Skin of body (tissue), 2 donors: ENCODE results near the gene CLRN3. TPM values are rescaled to one million over a fixed set of nuclear protein-coding genes. Genes with fewer than 3 reads are reported as not detected.

Source experiments
- DNase-seq: peaks from one replicate; lab custom pipeline; 2025; lab: John Stamatoyannopoulos, UW
- total RNA-seq: library from RNA; depleted of rRNA; stranded (reverse); fragments of >200 nt; gene quantifications from one replicate; pipeline ENCODE4 v1.2.3, GENCODE V29; 2014

CLRN3 gene
- total RNA-seq, 1 donor from 2014 or later: 0.39 TPM

GRCh38 chr10:127919418-127920271, 26.9 kb upstream of the CLRN3 start:
- peak; percentile 41 for DNase-seq

DNA sequence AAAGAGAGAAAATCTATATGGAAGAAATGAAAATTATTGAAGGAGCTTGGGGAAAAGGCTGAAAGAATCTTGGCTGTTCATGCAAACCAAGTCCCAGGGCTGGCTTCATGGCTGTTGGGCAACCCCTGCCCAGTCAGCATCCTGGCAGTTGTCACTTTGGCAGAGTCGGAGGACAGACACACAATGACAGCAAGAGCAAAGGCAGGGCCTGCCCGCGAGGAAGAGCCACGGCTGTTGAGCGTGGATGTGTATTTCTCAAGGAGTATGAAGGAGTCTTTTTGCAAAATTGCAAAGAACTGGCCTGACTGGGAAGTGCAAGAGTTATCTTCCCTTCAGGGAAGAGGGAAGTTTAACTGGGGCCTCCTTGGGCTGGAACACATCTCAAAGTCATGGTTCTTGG, 25.8 kb upstream of the CLRN3 start:
- DNase-seq: no peak

DNA sequence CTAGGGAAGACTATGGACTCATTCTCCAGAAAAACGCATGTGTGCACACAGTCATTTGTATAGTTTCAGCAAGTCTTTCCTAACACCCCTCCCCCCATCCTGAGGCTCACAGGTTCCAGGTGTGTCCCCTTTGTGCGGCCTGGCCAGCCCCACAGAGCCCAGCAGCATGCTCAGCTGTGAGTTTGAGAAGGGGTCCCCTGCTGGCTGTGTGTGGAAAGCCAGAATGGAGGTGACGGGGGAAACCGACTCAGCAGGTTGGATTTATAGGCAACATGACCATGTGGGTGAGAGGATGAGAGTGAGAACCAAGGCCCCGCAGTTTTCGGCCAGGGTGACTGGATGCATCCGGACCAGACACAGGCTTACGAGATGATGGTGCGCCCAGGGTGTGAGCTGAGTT, 24.1 kb upstream of the CLRN3 start:
- DNase-seq: no peak

DNA sequence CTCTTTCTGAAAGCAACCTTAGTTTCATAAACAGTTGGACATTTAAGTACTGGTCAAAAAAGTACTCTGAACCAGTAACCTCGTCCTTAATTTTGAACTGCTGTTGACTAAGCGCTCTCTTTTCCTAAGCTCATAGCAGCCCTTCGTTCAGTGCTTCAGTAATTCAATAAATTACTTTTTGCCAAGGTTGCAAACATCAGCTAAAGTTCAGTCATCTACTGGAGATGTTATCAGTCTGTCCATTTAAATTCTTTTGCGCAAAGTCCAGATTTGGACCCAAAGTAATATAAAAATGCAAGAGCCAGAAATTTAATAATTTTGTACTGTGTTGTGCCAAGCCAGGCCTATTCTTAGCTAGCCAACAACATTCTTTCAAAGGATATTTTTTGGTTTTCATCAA, 22.6 kb upstream of the CLRN3 start:
- DNase-seq: no peak

DNA sequence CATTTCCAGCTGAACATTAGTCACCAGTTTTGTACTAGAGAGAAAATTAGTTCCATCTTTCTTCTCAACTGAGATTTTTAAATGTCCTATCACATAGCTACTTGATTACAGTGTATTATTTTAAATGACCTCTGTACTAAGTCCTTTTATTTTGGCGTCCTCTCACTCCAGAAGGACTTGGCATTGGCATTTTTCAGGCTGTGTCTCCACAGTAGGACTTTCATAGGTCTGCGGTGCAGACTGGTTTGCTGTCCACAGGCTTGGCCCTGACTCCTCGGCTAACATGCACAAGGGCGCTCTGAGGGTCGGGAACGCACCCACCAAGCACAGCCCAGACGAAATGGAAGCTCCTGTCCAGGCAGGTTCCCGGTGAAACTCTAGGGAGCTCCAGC, 20.6 kb upstream of the CLRN3 start:
- DNase-seq: no peak

- DNase-seq: no peak
Measured at GRCh38 chr10:127912607-127913367, 20.0 kb upstream of the CLRN3 start.

DNA sequence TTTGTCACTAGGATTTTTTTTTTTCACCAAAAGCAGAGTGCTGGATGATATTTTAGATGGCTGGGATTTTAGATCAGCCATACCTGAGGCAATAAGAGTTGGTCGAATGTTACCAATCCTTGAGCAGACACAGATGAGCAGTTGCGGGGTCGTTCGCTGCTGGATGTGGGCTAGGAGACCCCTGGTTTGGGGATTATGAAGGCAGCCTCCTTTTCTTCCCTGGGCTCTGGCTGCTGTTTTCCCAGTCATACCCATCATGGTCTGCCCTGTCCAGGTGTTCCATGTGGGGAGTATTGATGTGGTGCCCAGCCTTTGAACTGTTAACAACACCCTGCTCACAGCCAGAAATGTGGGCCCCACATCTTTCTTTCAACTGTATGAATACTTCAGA, 19.1 kb upstream of the CLRN3 start:
- no peak for DNase-seq

DNA sequence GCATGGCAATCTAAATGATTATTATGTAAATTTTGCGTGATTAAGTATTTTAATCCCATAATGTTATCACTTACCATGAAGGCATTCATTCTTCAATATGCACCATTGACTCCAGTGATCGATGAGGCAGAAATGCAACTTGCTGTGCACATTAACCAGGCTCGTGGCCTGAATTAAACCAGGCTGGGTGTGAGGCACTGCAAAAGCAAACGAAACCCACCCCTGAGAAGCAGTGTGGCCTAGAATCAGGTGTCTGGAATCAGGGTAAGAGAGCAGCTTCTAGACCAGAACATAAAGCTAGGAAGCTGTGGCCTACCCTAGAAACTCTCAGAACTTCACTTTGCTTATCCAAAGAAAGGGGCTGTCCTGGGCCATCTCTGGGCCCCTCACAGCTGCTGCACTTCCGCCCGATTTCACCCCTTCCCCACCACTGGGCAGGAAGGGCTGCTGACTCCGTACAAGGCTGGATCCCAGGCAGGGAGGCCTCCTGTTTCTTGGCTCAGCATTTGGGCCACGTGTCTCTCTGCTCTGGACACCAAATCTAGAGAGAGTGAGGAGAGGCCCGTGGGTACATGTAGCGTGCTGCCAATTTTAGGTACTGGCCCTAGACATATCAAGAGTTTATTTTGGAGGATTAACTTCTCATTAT, 18.6 kb upstream of the CLRN3 start:
- no peak for DNase-seq

DNA sequence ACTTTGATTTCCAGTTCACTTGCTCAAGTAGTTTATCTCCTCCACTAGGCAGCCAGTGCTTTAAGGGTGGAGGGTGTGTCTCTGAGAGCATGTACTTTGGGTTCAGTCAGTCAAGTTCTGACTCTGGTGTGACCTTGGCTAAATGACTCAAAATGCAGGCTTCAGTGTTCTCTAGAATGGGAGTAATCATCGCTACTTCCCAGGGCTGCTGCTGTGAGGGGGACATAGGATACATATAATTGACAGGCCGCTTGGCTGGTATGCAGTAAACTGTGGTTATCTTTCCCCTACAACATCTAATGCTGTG, 17.7 kb upstream of the CLRN3 start:
- DNase-seq: no peak

- DNase-seq: no peak
Measured at GRCh38 chr10:127909716-127910463, 17.1 kb upstream of the CLRN3 start.

- DNase-seq: no peak
Measured at GRCh38 chr10:127908959-127909267, 16.2 kb upstream of the CLRN3 start.

DNA sequence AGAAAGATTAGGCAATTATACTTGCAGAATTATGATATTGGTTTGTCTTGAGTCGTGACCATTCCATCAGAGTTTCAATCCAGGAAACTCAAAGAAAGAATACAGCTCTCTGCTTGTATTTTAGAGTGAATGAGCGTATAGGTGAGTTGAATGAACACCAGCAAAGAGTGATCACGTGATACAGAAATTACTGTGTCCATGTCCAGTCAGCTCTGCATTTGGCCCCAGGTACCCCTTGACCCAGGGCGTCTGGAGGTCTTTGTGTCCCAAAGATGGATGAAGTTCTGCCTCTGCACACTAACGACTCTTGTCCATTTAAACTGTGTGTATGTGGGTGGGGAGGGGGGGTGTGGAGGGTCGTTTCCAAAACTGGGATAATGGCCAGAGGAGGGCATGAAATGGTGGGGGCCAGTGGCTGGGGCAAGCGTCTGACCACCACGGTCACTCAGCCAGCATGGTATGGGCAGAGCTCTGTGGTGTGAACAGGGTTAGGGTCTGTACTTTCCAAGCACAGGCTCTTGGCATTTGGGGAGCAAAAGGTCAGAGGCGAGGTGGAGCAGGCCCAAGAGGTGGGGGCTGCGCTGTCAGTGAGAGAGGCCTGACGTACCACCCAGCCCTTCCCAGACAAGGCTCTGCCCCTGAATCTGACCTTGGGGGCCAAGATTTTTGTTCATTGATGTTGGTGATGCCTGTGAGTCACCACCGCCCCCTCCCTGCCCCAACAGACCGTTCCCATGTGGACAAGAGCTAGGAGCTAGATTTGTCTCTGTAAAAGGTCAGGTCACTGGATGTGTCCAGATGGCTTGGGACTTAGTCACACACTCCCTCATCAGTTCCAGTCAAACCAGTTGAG, 15.6 kb upstream of the CLRN3 start:
- DNase-seq: no peak

- DNase-seq: no peak
Measured at GRCh38 chr10:127907411-127908105, 14.8 kb upstream of the CLRN3 start.

DNA sequence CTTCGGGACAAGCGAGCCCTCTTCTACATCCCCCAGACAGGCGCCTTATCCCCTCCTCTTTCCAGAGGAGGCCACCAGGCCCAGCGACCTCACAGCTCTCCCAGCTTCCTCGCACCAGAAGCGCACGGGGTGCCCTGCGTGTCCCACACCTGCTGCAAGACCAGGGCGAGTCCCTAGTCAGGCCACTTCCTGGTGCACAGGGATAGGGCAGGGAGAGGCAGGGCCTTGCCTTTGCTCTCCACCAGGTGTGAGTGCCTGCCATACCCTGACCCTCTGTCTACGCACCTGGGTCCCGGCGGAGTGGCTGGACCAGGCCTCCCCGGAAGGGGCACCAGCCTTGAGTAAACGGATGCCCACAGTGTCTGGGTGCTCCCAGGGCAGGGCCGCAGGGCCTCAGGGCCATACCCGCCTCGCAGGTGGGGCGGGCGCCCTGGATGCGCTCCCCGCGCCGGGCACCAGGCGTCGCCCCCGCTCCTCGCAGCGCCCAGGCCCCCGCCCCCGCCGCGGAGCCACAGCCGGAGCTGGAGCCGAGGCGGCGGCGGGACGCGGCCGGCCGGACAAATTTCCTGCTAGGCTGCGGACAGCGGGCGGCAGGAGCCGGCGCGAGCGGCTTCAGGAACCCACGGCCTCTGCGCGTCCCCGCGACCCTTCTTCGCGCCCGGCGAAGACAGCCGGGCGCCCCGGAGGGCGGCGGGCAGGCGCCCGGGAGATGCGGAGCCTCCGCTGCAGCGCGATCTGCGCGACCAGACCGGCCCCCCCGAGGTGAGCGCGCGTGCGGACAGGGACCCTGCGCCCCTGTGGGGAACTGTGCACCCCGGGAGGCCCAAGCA, 14.0 kb upstream of the CLRN3 start, which contains the start of gene PTPRE:
Gene PTPRE, plus strand, starts transcription at position 556 of the 830 bp plus-strand sequence. CDS start 133,779 bp downstream, outside the sequence.
- DNase-seq: peak; percentile 44

DNA sequence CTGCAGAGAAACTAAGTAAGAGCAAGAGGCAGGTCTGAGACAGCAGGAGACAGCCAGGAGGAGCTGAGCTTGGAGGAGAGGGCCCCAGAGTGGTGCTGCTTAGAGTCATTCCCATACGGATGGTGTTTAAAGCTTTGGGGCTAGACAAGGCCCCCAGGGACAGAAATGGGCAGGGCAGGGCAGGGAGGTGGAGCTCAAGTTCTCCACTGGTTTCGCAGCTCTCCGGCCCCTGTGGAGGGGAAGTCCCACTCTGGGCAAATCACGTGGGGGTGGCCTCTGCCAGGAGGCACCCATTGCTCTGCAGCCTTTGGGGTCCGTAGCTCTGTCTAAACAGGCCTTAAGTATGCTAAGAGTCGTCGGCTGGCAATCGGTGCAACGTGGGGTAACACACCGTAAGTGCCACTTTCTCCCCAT, 13.1 kb upstream of the CLRN3 start:
- DNase-seq: no peak

- no peak for DNase-seq
Measured at GRCh38 chr10:127905001-127905847, 12.5 kb upstream of the CLRN3 start.

GRCh38 chr10:127904311-127905000, 11.7 kb upstream of the CLRN3 start:
- no peak for DNase-seq

GRCh38 chr10:127903789-127904188, 11.0 kb upstream of the CLRN3 start:
- DNase-seq: no peak
